Measurements from ENCODE around the gene ANAPC4.
"Not testable (repeated sequence)": the region's sequence is repeated elsewhere in the genome, so short reads cannot be mapped to it uniquely, and the experiment has no call there.

Gene ANAPC4, protein sequence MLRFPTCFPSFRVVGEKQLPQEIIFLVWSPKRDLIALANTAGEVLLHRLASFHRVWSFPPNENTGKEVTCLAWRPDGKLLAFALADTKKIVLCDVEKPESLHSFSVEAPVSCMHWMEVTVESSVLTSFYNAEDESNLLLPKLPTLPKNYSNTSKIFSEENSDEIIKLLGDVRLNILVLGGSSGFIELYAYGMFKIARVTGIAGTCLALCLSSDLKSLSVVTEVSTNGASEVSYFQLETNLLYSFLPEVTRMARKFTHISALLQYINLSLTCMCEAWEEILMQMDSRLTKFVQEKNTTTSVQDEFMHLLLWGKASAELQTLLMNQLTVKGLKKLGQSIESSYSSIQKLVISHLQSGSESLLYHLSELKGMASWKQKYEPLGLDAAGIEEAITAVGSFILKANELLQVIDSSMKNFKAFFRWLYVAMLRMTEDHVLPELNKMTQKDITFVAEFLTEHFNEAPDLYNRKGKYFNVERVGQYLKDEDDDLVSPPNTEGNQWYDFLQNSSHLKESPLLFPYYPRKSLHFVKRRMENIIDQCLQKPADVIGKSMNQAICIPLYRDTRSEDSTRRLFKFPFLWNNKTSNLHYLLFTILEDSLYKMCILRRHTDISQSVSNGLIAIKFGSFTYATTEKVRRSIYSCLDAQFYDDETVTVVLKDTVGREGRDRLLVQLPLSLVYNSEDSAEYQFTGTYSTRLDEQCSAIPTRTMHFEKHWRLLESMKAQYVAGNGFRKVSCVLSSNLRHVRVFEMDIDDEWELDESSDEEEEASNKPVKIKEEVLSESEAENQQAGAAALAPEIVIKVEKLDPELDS

GRCh38 chr4:25376754-25377571, at the start of gene ANAPC4:
Gene ANAPC4 (plus strand): TSS chr4:25377263. CDS start chr4:25377428, 165 bp downstream.
- peak; percentile 98 for DNase-seq (ENCODE audit: low read depth in 2 of 2)

- not testable (repeated sequence) for DNase-seq (ENCODE audit: low read depth in 2 of 2)
Observed at GRCh38 chr4:25328463-25328862, 48.6 kb upstream of the ANAPC4 start.

GRCh38 chr4:25330335-25330734, 46.7 kb upstream of the ANAPC4 start:
- no peak for DNase-seq (ENCODE audit: low read depth in 2 of 2)

DNA sequence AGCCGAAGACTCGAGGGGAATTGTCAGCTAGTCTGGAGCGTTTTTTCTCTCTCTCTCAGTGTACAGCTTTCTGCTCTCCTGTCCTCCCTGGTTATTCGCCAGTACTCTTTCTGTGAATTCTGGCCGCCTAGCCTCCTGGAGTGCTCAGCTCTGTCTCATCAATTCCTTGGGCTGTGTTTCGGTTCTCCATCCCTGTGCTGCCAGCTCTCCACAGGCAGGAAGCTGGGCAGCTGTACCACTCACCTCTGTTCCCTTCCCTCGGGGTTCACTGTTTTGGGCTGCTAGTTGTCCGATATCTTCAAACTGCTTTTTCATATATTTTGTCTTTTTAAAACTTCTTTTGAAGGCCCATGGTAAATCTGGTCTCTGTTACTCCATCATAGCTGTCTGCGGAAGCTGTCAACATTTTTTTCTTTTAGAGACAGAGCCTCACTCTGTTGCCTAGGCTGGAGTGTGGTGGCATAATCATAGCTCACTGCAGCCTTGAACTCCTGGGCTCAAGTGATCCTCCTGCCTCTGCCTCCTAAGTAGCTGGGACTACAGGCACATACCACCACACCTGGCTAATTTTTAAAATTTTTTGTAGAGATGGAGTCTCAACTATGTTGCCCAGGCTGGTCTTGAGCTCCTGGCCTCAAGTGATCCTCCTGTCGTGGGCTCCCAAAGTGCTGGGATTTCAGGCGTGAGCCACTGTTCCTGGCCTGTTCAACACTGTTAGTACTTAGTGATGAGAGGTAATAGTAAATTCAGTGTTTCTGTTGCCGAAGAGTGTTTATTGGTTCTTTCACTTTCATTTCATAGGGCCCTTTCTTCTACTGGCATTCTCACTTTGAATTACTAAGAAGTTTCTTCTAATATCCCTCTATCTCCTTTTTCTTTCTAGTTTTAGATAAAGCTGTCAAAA, 45.9 kb upstream of the ANAPC4 start:
- no peak for DNase-seq (ENCODE audit: low read depth in 2 of 2)

- no peak for DNase-seq (ENCODE audit: low read depth in 2 of 2)
Observed at GRCh38 chr4:25343671-25344070, 33.4 kb upstream of the ANAPC4 start.

- DNase-seq (ENCODE audit: low read depth in 2 of 2): no peak
Observed at GRCh38 chr4:25345744-25346143, 31.3 kb upstream of the ANAPC4 start.

DNA sequence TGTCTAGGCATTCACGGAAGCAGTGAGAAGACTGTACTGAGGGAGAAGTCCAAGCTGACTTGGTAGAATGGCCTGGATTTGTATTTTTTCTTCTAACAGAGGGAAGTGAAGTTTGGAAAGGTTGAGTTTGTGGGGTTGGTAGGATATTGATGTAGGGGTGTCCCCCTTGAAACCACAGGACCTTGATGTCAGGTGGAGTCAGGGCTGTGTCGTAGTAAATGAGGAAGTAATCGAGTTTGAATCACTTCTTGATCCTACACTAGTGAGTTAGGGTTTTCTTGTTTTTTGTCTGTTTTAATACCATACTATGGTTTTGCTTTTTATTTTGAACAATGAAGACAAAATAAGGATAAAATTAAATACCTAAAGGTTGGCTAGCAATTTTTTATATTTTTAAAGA, 30.1 kb upstream of the ANAPC4 start:
- no peak for DNase-seq (ENCODE audit: low read depth in 2 of 2)

DNA sequence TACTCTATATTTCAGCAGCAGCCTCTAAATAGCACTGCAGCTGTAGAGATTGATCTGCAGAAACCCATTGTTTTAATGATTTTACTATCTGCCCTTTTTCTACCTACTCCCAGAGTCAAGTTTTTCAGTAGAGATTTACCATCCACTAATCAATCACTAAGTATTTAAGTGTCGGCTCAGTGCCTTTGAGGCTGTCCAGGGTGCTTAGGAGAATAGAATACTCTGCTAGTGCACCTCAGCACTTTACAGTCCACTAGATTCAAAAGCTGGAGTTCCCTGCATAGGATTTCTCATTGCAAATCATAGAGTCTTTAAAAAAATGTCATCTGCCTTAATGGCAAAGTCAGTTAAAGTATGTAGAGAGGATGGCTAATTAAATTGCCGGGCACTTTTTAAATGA, 29.6 kb upstream of the ANAPC4 start:
- DNase-seq (ENCODE audit: low read depth in 2 of 2): no peak

GRCh38 chr4:25347971-25348370, 29.1 kb upstream of the ANAPC4 start:
- DNase-seq (ENCODE audit: low read depth in 2 of 2): no peak

GRCh38 chr4:25350561-25350960, 26.5 kb upstream of the ANAPC4 start:
- DNase-seq (ENCODE audit: low read depth in 2 of 2): no peak

DNA sequence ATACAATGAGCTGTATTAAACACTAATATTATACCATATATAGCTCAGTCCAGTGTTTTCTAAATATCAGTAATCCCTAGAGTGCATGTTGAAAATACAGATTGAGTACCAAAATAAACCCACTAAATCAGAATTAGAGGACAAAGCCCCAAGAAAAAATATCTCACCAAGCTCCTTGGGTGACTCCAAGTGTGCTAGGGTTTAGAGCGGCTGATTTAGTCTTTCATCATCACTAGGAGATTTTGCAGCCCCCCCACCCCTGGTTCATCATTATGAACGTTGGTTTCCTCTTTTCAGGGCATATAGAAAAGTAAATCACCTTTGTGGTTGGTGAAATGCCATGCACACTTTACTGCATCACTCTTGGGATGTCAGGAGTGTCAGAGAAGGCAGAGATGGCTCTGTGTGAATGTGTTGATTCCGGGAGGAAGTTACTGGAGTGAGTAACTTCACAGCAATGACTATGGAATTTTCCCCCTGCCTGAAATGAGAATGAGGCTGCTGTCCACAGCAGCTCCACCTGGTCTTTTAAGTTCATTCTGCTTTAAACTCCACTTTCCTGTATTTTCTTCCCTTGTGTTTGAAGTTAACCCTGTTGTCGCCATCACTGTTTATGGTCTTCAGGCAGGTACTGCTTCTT, 25.2 kb upstream of the ANAPC4 start:
- no peak for DNase-seq (ENCODE audit: low read depth in 2 of 2)

- no peak for DNase-seq (ENCODE audit: low read depth in 2 of 2)
Observed at GRCh38 chr4:25356068-25356467, 21.0 kb upstream of the ANAPC4 start.

DNA sequence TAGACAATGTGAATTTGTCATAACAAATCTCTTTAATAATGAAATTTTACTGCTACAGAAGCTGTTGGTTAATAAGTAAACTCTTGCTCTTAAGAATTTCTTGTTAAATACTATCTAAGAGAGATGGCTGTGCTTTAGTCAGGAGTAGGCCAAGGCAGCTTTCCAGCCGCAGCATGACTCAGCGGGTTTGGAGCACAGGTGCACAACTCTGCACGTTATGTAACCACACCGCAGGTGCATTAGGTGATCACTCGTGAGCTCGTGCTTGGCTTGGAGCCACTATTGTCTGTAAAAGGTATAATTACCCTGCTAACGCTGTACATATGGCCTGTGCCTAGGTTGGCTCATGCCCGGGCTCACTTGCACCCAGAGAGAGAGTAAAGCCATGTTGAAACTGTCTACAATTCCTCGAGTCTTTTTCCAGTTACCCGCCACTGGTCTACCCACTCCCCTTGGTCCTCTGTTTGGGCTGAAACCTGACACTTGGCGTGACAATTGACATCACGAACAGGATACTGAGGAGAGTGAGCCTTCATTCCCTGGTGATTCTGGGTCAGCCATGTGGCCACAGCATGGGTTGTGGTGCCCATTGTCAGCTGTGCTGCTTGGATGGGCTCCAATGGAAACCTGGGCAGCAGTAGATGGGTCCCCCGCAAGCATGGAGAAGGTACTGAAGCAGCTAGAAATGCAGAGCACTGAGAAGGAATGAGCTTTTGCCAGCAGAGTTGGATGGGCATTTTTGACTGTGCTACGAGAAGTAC, 18.4 kb upstream of the ANAPC4 start:
- no peak for DNase-seq (ENCODE audit: low read depth in 2 of 2)

GRCh38 chr4:25361253-25361652, 15.8 kb upstream of the ANAPC4 start:
- DNase-seq (ENCODE audit: low read depth in 2 of 2): no peak

- no peak for DNase-seq (ENCODE audit: low read depth in 2 of 2)
Observed at GRCh38 chr4:25367004-25367621, 9.9 kb upstream of the ANAPC4 start.

DNA sequence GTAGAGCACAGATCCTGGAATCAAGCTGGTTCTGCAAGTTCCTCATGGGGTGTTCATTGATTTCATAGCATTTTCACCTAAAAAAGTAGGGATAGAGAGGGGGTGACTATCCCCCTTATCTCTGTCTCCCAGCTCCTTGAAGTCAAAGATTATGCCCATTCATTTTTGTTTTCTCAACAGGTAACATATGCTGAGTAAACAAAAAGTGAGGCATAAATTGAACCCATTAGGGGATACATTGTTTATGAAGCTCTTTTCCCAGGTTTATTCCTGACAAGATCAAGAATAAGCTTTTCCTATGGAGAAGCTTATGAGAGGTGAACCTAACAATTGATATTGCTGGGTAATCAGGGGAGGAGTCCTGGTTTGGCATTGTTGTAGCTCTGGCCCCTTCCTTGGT, 9.2 kb upstream of the ANAPC4 start:
- no peak for DNase-seq (ENCODE audit: low read depth in 2 of 2)

- no peak for DNase-seq (ENCODE audit: low read depth in 2 of 2)
Observed at GRCh38 chr4:25368315-25368714, 8.7 kb upstream of the ANAPC4 start.

- DNase-seq (ENCODE audit: low read depth in 2 of 2): no peak
Observed at GRCh38 chr4:25370242-25370641, 6.8 kb upstream of the ANAPC4 start.

GRCh38 chr4:25372549-25372948, 4.5 kb upstream of the ANAPC4 start:
- not testable (repeated sequence) for DNase-seq (ENCODE audit: low read depth in 2 of 2)
